Measurements from ENCODE around the gene FFAR3.

DNA sequence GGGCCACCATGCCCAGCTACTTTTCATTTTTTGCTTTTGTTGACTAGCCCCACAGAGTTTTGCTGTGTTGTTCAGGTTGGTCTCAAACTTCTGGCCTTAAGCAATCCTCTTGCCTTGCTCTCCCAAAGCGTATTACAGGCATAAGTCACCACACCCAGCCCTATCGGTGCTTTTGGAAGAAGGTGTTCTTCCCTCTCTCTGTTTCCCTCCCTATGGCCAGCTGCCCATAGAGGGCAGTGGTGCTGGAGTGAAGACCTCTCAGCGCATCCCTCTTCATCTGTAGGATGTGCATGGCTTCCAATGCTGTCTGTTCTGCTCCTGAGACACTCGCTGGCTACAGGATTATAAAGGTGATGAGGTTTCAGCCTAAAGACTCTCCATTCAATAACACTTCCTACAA, 30.6 kb upstream of the FFAR3 start:
- TF ChIP-seq EP300 (IDR thresholded peaks at IDR 0.05) = no peak
- TF ChIP-seq, protein P1, sequence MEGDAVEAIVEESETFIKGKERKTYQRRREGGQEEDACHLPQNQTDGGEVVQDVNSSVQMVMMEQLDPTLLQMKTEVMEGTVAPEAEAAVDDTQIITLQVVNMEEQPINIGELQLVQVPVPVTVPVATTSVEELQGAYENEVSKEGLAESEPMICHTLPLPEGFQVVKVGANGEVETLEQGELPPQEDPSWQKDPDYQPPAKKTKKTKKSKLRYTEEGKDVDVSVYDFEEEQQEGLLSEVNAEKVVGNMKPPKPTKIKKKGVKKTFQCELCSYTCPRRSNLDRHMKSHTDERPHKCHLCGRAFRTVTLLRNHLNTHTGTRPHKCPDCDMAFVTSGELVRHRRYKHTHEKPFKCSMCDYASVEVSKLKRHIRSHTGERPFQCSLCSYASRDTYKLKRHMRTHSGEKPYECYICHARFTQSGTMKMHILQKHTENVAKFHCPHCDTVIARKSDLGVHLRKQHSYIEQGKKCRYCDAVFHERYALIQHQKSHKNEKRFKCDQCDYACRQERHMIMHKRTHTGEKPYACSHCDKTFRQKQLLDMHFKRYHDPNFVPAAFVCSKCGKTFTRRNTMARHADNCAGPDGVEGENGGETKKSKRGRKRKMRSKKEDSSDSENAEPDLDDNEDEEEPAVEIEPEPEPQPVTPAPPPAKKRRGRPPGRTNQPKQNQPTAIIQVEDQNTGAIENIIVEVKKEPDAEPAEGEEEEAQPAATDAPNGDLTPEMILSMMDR (IDR thresholded peaks at IDR 0.05) = no peak
